ENCODE data around the gene PTPRG.

GRCh38 chr3:62220616-62221015 is 659.2 kb downstream of the PTPRG start:
- TF ChIP-seq ZBTB33 (IDR thresholded peaks at IDR 0.05) (no peak), ATF3 (IDR thresholded peaks at IDR 0.05) (no peak), CTCF (IDR thresholded peaks at IDR 0.05; ENCODE audit: low read depth, low read length, missing input control) (no peak), SP1 (IDR thresholded peaks at IDR 0.05) (no peak), REST (IDR thresholded peaks at IDR 0.05) (no peak), TAF1 (conservative IDR thresholded peaks at IDR 0.05) (no peak), HNF4G (IDR thresholded peaks at IDR 0.05) (no peak), YY1 (IDR thresholded peaks at IDR 0.05) (no peak), GABPA (IDR thresholded peaks at IDR 0.05 in 1 of 2, conservative IDR thresholded peaks at IDR 0.05 in 1 of 2) (no peak), JUND (IDR thresholded peaks at IDR 0.05) (no peak), MAX (IDR thresholded peaks at IDR 0.05) (no peak), HNF4A (conservative IDR thresholded peaks at IDR 0.05) (peak in 1 of 2 donors; percentile 5), FOXA1 (IDR thresholded peaks at IDR 0.05) (no peak), RAD21 (IDR thresholded peaks at IDR 0.05) (no peak)

Measured in liver (tissue), 3 donors.